C4-2B (cell line): ENCODE measurements around the gene TTL.

Experiments
- ZFX ChIP-seq: fragments of 450-650 bp; IDR thresholded peaks from 2 replicates; pipeline ENCODE4 v1.6.1; 2017
- TF ChIP-seq, protein P1 (sequence below): fragments of 450-650 bp; conservative IDR thresholded peaks from 2 replicates; pipeline ENCODE4 v1.5.1; 2017; ENCODE audit warnings: mild to moderate bottlenecking

DNA sequence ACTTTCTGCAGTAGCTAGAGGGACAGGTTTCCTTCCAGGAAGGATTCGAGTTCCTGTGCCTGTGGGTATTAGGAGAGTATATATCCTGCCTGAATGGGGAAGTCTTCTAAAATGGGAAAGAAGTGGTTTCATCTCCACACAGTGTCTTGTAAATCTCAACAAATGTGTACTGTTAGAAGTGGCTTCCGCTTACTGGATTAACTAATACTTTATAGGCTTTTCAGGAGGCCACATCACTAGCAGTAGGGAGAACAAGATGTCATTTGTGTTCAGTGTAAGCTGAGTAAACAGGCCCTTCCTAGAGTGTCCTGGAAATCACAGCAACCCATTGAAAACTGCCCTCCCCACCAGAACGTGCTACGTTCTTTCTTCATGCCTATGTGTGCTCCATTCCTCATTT lies 47.8 kb downstream of the TTL start:
- TF ChIP-seq, protein P1, sequence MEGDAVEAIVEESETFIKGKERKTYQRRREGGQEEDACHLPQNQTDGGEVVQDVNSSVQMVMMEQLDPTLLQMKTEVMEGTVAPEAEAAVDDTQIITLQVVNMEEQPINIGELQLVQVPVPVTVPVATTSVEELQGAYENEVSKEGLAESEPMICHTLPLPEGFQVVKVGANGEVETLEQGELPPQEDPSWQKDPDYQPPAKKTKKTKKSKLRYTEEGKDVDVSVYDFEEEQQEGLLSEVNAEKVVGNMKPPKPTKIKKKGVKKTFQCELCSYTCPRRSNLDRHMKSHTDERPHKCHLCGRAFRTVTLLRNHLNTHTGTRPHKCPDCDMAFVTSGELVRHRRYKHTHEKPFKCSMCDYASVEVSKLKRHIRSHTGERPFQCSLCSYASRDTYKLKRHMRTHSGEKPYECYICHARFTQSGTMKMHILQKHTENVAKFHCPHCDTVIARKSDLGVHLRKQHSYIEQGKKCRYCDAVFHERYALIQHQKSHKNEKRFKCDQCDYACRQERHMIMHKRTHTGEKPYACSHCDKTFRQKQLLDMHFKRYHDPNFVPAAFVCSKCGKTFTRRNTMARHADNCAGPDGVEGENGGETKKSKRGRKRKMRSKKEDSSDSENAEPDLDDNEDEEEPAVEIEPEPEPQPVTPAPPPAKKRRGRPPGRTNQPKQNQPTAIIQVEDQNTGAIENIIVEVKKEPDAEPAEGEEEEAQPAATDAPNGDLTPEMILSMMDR = no peak
- no peak for TF ChIP-seq ZFX
